NB4 (cell line): Measurements from ENCODE around the gene CARS1.

Source experiments
- DNase-seq: peaks from one replicate; pipeline ENCODE4 v3.0.0; 2010; ENCODE audit warnings: low read depth
- H3K4me3 ChIP-seq: one replicate; pipeline ENCODE4 v1.5.1; 2011; ENCODE audit warnings: mild to moderate bottlenecking, low read depth, low read length, moderate library complexity
- MYC ChIP-seq: IDR thresholded peaks from 2 replicates; pipeline ENCODE4 v1.6.1; 2011; ENCODE audit warnings: low read depth, low read length
- POLR2A ChIP-seq: IDR thresholded peaks from 2 replicates; pipeline ENCODE4 v1.6.1; 2011; ENCODE audit warnings: mild to moderate bottlenecking; ENCODE audit not compliant: insufficient read length; ENCODE audit errors: extremely low read depth
- TF ChIP-seq, protein P1 (sequence below): IDR thresholded peaks from 2 replicates; pipeline ENCODE4 v1.6.1; 2011; ENCODE audit warnings: low read depth, low read length
- TF ChIP-seq, protein P2 (sequence below): IDR thresholded peaks from one replicate; pipeline ENCODE4 v1.5.1; 2012; ENCODE audit warnings: low read depth, low read length

The CARS1 gene

DNA sequence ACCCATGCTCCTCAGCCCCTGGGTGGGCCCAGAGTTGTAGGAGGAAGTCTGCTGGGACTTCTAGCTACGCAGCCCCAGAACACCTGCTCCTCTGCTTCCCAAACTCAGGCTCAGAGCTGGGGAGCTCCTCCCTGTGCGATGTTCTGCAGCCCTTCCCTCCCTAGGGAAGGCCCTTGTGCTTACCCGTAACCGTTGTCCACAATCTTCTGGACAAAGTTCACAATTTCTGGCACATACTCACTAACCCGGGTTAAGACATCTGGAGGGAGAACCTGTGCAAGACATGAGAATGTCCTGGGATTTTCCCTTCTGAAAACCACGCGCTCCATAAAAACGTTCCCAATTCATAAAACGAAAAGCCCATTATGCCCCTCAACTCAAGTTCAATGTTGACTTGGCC, 28.4 kb downstream of the CARS1 start:
- DNase-seq = no peak
- no peak overlapping the region for H3K4me3 ChIP-seq
- TF ChIP-seq POLR2A (no peak), MYC (no peak)
- TF ChIP-seq, protein P1, sequence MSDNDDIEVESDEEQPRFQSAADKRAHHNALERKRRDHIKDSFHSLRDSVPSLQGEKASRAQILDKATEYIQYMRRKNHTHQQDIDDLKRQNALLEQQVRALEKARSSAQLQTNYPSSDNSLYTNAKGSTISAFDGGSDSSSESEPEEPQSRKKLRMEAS = no peak
- TF ChIP-seq, protein P2, sequence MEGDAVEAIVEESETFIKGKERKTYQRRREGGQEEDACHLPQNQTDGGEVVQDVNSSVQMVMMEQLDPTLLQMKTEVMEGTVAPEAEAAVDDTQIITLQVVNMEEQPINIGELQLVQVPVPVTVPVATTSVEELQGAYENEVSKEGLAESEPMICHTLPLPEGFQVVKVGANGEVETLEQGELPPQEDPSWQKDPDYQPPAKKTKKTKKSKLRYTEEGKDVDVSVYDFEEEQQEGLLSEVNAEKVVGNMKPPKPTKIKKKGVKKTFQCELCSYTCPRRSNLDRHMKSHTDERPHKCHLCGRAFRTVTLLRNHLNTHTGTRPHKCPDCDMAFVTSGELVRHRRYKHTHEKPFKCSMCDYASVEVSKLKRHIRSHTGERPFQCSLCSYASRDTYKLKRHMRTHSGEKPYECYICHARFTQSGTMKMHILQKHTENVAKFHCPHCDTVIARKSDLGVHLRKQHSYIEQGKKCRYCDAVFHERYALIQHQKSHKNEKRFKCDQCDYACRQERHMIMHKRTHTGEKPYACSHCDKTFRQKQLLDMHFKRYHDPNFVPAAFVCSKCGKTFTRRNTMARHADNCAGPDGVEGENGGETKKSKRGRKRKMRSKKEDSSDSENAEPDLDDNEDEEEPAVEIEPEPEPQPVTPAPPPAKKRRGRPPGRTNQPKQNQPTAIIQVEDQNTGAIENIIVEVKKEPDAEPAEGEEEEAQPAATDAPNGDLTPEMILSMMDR = no peak

DNA sequence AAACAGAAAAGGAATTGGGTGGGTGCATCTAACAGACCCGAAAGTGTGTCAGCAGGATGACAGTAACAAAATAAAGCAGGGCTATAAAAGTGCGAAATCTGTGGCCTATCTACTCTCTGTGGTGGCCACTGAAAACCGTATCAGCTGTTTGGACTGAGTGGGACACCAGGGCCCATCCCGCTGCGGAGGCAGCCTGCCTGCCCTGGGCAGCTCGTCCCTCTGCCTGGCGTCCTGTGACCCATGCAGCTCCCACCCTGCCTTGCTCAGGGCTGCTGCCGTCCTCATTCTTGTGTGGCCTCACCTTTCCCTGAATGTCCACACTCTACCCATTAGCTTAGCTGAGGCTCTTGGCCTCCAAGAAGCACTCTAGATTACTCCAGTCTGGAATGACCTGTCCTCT, 30.4 kb downstream of the CARS1 start:
- no peak overlapping the region for H3K4me3 ChIP-seq
- no peak for TF ChIP-seq POLR2A
- TF ChIP-seq, protein P1 = no peak
- TF ChIP-seq, protein P2 = no peak
- no peak for TF ChIP-seq MYC
- DNase-seq = no peak

DNA sequence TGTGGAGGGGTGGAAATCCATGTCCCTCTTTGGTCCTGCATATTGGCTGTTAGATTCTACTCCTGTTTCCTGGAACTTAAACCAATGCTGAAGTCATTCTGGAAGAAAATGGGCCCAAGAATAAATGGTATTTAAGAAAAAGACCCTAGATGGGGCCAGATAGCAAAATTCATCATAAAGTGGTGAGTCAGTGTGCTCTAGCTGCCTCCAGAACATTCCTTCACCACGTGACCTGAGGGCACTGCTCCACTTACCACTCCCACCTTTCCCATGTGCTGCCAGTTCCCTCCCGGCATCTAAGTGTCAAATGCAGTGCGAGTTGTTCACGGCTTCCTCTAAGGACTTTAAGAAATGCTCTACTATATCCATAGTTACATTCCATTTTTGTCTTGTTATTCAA, 34.2 kb downstream of the CARS1 start:
- no peak overlapping the region for H3K4me3 ChIP-seq
- DNase-seq = no peak
- TF ChIP-seq, protein P2 = no peak
- TF ChIP-seq POLR2A (no peak), MYC (no peak)
- TF ChIP-seq, protein P1 = no peak

DNA sequence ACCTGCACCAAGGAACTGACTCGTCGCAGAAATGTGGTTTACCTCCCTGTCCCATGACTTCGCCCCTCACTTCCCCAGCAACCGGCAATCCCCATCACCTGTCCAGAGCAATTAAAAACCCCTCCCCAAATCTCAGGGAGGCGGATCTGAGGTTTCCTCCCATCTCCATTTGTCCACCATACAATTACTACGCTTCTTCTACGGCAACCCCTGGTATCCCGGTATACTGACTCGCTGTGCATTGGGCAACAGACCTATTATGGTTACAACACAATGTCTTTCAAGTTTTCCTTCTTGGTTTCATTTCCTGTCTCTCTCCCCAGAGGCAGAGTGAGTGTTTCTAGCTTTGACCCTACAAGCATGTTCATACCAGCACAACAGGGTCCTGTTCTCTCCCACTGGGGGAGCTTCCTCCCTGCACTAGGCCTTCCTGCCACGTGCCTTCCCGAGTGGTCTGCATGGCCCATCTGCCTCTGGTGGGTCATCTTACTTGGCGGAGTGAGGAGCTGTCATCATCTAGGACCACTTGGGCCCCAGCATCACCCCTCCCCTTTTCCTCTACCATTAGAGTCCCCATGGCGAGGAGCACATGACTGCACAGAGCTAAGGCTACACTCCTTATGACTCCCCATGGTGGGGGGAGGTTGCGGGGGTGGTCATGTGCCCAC, 34.8 kb downstream of the CARS1 start:
- TF ChIP-seq, protein P1 = peak; percentile 97
- TF ChIP-seq POLR2A = no peak
- TF ChIP-seq MYC = peak; percentile 94
- TF ChIP-seq, protein P2 = no peak
- peak; percentile 95 for DNase-seq
- H3K4me3 ChIP-seq = no peak overlapping the region

DNA sequence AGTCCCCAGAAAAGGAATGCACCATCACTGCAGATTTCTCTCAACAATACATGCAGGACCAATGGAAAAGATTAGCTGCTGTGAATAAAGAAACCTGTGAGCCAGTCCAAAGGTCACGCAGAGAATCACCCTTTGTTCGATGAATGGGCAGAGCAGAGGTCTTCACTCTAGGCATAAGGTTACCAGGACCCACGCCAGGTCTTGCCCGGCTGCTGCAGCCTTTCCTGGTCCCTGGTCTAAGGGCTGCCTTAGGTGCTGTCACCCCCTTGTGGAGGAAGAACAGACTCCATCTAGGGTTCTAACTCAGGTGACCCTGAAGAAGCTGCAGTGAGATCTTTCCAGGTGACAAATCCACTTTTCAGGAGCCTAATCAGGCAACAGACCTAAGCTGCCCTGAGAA, 36.1 kb downstream of the CARS1 start:
- DNase-seq = peak; percentile 53
- TF ChIP-seq, protein P2 = peak; percentile 48
- TF ChIP-seq MYC = no peak
- H3K4me3 ChIP-seq = no peak overlapping the region

DNA sequence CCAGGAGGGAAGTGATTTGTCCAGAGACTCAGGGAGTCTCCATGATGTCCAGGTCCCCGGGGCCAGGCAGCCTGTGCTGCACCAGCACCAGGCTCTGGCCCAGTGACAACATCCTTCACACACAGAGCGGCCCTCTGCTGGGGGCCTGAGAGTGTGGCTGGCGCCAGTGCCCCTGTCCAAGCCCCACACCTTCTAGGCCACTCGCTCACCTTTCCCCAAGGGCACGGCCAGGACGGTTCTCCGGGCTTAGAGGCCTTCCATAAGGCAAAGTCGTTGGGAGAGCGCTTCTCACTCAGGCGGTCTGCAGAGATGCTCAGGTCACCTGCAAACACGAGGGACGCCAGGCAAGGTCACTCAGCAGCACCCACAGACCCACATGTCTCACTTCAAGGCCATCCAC, 37.2 kb downstream of the CARS1 start:
- H3K4me3 ChIP-seq = no peak overlapping the region
- TF ChIP-seq MYC = no peak
- TF ChIP-seq POLR2A = no peak
- TF ChIP-seq, protein P2 = no peak
- TF ChIP-seq, protein P1 = no peak
- no peak for DNase-seq
